Peyer's patch (tissue), 4 donors: Measurements from ENCODE around the gene SLC22A23.

Experiments used
- POLR2A ChIP-seq, 2 donors: fragments of 450-650 bp; IDR thresholded peaks; one replicate each; pipeline ENCODE4 v1.5.1; 2017; ENCODE audit warnings: antibody characterized with exemption in 2 of 2, mild to moderate bottlenecking in 2 of 2, moderate library complexity in 2 of 2
- TF ChIP-seq, protein P1 (sequence below), 6 experiments: fragments of 450-650 bp in 4 of 6; fragments of 200-600 bp in 2 of 6; sonication (generic) in 1 of 6; IDR thresholded peaks; one replicate each; pipeline ENCODE4 v1.5.1; 2017 to 2019; ENCODE audit warnings: antibody characterized with exemption in 6 of 6, mild to moderate bottlenecking in 3 of 6, moderate library complexity in 1 of 6

DNA sequence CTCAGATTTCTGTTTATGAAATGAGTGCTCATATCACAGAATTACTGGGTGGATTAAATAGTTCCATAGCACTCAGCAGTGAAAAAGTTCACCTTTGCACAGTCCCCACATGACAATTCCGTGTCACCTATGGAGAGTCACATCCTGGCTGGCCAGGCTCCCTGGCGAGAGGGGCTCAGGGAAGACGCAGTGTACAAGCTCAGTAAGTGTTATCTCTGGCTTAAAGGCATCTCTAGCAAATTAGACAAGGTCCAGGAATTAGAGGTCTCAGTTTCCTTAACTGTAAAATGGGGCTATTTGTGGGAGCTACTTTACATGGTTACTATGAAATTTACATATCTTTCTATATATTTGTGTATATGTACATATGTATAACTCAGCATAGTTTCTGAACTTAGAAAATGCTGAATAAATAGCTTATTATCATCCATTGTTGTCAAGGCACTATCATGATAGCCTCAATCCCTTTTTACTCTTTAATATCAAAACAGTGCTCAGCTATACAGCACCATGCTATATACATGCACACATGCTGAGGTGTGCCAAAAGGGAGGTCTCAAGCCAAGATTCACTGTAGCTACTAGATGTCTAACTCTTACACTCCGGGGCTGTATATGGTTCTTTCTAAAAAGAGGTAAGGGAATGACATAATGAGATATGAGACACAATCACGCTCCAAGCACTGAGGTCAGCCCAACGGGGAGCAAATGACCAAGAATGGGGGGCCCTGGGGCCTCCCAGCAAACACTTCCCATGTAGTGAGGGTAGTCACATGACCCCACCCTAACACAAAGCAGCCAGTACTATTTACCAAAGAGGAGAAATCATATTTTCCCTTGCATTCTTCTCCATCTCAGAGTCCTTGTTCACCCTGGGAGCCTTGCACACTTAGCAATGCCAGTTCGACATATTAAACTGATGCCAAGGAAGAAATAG, 59.4 kb downstream of the SLC22A23 start:
- TF ChIP-seq, protein P1, sequence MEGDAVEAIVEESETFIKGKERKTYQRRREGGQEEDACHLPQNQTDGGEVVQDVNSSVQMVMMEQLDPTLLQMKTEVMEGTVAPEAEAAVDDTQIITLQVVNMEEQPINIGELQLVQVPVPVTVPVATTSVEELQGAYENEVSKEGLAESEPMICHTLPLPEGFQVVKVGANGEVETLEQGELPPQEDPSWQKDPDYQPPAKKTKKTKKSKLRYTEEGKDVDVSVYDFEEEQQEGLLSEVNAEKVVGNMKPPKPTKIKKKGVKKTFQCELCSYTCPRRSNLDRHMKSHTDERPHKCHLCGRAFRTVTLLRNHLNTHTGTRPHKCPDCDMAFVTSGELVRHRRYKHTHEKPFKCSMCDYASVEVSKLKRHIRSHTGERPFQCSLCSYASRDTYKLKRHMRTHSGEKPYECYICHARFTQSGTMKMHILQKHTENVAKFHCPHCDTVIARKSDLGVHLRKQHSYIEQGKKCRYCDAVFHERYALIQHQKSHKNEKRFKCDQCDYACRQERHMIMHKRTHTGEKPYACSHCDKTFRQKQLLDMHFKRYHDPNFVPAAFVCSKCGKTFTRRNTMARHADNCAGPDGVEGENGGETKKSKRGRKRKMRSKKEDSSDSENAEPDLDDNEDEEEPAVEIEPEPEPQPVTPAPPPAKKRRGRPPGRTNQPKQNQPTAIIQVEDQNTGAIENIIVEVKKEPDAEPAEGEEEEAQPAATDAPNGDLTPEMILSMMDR (IDR thresholded peaks at IDR 0.05), result no peak
- no peak for TF ChIP-seq POLR2A (IDR thresholded peaks at IDR 0.05)
